ENCODE data around the gene ZC3H12A.

ZC3H12A gene

GRCh38 chr1:37481289-37482003 is 7.1 kb downstream of the ZC3H12A start:
- FAIRE-seq (no peak), DNase-seq (ENCODE audit: insufficient read length, low spot score) (no peak)
- no peak for TF ChIP-seq CTCF (IDR thresholded peaks at IDR 0.05; ENCODE audit: insufficient read depth, missing control alignments)

- no peak for DNase-seq (ENCODE audit: insufficient read length, low spot score)
These were observed 7.8 kb downstream of the ZC3H12A start for GRCh38 chr1:37482004-37482785.

DNA sequence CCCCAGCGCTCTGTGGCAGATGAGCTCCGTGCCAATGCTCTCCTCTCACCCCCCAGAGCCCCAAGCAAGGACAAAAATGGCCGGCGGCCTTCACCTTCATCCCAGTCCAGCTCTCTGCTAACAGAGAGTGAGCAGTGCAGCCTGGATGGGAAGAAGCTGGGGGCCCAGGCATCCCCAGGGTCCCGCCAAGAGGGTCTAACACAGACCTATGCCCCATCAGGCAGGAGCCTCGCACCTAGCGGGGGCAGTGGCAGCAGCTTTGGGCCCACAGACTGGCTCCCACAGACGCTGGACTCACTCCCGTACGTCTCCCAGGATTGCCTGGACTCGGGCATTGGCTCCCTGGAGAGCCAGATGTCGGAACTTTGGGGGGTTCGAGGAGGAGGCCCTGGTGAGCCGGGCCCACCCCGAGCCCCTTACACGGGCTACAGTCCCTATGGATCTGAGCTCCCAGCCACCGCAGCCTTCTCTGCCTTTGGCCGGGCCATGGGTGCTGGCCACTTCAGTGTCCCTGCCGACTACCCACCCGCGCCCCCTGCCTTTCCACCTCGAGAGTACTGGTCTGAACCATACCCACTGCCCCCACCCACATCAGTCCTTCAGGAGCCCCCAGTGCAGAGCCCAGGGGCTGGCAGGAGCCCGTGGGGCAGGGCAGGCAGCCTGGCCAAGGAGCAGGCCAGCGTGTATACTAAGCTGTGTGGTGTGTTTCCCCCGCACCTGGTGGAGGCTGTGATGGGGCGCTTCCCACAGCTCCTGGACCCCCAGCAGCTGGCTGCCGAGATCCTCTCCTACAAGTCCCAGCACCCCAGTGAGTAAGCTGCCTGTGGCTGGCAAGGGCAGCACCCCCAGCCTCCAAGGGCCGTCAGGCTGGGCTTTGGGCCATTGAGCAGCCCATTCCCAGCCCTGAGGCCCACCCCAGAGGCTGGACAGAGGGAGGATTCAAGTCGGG is 8.7 kb downstream of the ZC3H12A start:
- no peak for TF ChIP-seq CTCF (IDR thresholded peaks at IDR 0.05; ENCODE audit: insufficient read depth, missing control alignments)
- DNase-seq (ENCODE audit: insufficient read length, low spot score) (no peak), FAIRE-seq (no peak)

More at GRCh38 chr1:37482004-37482785, 7.8 kb downstream of the ZC3H12A start:
- FAIRE-seq: no peak
- no peak for TF ChIP-seq CTCF (IDR thresholded peaks at IDR 0.05; ENCODE audit: insufficient read depth, missing control alignments)

DNA sequence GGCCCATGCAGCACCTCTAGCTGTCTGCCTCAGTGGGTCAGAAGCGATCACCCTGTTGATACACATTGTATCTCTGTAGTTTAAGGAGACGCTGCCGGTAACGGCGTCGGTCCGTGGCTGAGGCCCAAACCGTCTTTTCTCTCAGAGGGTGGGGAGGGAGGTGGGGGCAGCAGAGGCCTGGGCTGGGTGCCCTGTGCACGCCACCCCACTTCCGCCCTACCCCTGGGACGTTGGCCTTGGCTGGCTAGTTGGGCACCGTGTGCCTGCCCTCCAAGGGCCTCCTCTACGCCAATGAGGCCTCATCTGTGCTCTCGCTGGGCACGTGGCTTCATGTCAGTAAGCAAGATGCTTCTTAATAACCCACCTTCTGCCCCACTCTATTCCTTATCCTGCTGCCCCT is 9.4 kb downstream of the ZC3H12A start:
- FAIRE-seq: no peak
- no peak for TF ChIP-seq CTCF (IDR thresholded peaks at IDR 0.05; ENCODE audit: insufficient read depth, missing control alignments)

DNA sequence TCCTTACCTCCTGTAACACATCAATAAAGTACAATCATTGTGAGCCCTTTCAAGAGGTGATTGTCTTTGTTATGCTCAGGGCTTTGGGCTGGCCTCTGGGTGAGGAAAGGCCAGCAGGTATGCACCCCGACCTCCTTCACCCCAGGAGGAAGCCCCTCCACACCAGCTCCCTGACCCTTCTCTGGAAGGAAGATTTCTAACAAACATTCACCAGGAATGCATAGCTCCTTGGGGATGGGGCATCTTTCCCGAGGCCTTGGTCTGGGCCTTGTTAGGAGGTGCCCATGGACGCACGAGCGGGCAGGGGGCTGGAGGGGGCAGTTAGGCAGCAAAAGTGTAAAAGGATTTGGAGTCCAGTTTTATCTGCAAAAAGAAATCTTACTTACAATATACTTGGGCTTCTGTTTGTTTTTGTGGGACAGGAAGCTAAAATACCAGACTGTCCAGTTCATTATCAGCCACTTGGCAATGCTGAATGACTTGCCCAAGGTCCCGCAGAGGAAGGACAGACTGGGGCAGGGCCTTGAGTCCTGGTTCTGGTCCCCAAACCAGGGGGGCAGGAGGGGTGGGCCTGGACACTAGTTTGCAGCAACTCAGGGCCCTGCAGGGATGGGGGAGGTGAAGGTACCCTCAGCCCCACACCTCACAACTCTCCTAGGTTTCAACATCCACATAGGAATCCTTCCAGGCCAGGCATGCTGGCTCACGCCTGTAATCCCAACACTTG is 10.1 kb downstream of the ZC3H12A start:
- no peak for DNase-seq (ENCODE audit: insufficient read length, low spot score)
- FAIRE-seq: no peak
- TF ChIP-seq CTCF (IDR thresholded peaks at IDR 0.05; ENCODE audit: insufficient read depth, missing control alignments): no peak

More for the DNA sequence above, 9.4 kb downstream of the ZC3H12A start:
- DNase-seq (ENCODE audit: insufficient read length, low spot score): no peak

- TF ChIP-seq CTCF (IDR thresholded peaks at IDR 0.05; ENCODE audit: insufficient read depth, missing control alignments): no peak
- FAIRE-seq (no peak), DNase-seq (ENCODE audit: insufficient read length, low spot score) (no peak)
These were observed 11.7 kb downstream of the ZC3H12A start for GRCh38 chr1:37485902-37486679.
